ENCODE data around the gene GPS1.

DNA sequence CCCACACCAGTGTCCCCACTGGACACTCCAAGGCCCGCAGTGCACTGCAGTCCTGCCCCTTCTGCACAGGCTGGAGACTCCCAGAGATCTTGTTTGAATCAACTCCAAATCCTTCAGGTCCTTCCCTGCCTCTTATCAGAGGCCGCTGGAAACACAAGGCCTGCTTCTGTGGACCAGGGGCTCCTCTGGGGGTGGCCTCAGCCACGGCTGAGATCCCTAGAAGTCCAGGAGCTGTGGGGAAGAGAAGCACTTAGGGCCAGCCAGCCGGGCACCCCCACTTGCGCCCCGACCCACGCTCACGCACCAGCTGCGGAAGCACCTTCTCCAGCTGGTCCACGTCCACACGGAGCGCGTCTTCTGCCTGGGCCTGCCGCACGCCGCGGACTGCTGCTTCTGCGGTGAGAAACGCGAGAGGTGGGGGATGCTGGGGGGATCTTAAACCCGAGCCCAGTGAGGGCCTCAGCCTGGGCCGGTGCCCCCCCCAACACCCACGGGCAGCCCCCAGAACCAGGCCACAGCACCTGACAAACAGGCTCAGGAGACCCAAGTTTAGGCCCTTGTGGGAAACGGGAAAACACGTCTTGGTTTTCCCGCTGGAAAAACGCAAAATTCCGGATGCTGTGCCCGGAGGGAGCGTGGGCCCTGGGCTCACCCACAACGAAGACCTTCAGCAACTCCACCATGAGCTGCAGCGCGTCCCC lies 32.6 kb upstream of the GPS1 start:
- no peak for TF ChIP-seq POLR2A (IDR thresholded peaks at IDR 0.05)
- no peak for TF ChIP-seq CTCF (IDR thresholded peaks at IDR 0.05)

Measured in esophagus squamous epithelium (tissue), 4 donors.